ENCODE measurements around the gene PCDHGA6.

Gene PCDHGA6

GRCh38 chr5:141419074-141419880 lies 45.6 kb downstream of the PCDHGA6 start:
- no peak for DNase-seq (ENCODE audit: low spot score)

- DNase-seq (ENCODE audit: low spot score) = peak; percentile 56
Observed at GRCh38 chr5:141420855-141421488, 47.3 kb downstream of the PCDHGA6 start, which contains the start of gene PCDHGA11. PCDHGA11 (plus strand) TSS chr5:141421051; CDS start chr5:141421228, 177 bp downstream.

GRCh38 chr5:141421489-141421855 lies 47.8 kb downstream of the PCDHGA6 start:
- DNase-seq (ENCODE audit: low spot score) = no peak

GRCh38 chr5:141422742-141423291 lies 49.1 kb downstream of the PCDHGA6 start:
- no peak for DNase-seq (ENCODE audit: low spot score)

- DNase-seq (ENCODE audit: low spot score) = no peak
Observed at GRCh38 chr5:141427783-141428426, 54.2 kb downstream of the PCDHGA6 start.
